ENCODE results near the gene CILP2.

Gene CILP2, protein sequence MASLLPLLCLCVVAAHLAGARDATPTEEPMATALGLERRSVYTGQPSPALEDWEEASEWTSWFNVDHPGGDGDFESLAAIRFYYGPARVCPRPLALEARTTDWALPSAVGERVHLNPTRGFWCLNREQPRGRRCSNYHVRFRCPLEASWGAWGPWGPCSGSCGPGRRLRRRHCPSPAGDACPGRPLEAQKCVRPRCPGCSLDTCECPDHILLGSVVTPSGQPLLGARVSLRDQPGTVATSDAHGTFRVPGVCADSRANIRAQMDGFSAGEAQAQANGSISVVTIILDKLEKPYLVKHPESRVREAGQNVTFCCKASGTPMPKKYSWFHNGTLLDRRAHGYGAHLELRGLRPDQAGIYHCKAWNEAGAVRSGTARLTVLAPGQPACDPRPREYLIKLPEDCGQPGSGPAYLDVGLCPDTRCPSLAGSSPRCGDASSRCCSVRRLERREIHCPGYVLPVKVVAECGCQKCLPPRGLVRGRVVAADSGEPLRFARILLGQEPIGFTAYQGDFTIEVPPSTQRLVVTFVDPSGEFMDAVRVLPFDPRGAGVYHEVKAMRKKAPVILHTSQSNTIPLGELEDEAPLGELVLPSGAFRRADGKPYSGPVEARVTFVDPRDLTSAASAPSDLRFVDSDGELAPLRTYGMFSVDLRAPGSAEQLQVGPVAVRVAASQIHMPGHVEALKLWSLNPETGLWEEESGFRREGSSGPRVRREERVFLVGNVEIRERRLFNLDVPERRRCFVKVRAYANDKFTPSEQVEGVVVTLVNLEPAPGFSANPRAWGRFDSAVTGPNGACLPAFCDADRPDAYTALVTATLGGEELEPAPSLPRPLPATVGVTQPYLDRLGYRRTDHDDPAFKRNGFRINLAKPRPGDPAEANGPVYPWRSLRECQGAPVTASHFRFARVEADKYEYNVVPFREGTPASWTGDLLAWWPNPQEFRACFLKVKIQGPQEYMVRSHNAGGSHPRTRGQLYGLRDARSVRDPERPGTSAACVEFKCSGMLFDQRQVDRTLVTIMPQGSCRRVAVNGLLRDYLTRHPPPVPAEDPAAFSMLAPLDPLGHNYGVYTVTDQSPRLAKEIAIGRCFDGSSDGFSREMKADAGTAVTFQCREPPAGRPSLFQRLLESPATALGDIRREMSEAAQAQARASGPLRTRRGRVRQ

DNA sequence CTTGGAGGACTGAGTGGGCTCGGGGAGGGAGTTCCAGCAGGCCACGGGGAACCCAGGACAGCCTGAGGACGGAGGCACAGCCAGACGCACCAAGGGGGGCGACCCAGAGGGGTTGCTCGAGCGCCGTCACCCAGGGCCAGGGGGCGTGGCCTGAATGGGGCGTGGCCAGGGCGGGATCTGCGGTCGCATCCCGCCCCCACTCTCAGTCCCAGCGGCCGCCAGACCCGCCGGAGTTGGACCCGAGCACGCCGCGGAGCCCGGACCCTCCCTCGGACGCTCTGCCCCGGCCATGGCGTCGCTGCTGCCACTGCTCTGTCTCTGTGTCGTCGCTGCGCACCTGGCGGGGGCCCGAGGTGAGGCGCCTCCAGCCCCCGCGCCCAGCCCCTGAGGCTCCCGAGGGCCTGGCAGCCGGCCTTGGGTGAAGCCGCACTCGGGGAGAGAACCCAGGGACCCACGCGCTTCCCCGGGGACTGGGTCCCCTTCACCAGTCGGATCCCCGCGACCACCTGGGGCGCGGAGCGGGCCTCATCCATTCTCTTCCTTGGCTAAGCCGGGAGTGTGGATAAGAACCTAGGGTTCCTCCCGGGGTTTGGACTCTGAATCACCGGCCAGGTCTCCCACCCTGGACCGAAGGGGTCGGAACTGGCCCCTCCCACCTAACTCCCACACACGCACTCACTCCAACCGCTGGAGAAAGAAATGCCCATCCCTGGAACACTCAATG lies at the start of gene CILP2:
CILP2 (plus strand) TSS at position 205 of the 724 bp plus-strand sequence; CDS start at position 290, 85 bp downstream.
- TF ChIP-seq, protein P1, sequence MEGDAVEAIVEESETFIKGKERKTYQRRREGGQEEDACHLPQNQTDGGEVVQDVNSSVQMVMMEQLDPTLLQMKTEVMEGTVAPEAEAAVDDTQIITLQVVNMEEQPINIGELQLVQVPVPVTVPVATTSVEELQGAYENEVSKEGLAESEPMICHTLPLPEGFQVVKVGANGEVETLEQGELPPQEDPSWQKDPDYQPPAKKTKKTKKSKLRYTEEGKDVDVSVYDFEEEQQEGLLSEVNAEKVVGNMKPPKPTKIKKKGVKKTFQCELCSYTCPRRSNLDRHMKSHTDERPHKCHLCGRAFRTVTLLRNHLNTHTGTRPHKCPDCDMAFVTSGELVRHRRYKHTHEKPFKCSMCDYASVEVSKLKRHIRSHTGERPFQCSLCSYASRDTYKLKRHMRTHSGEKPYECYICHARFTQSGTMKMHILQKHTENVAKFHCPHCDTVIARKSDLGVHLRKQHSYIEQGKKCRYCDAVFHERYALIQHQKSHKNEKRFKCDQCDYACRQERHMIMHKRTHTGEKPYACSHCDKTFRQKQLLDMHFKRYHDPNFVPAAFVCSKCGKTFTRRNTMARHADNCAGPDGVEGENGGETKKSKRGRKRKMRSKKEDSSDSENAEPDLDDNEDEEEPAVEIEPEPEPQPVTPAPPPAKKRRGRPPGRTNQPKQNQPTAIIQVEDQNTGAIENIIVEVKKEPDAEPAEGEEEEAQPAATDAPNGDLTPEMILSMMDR (IDR thresholded peaks at IDR 0.05; ENCODE audit: low read depth, low read length) = no peak
- Histone ChIP-seq H3K27me3 (ENCODE audit: insufficient read depth, low read depth, severe bottlenecking) (no peaks in the 10 kb centered on the region), H3K9me3 (ENCODE audit: severe bottlenecking) (no peaks in the 10 kb centered on the region), H3K4me3 (ENCODE audit: low read depth, low read length) (no peak within 1 kb of the TSS), H3K27ac (no peak within 1 kb of the TSS), H3K36me3 (no peaks in the 10 kb centered on the region)
- DNase-seq = no peak

DNA sequence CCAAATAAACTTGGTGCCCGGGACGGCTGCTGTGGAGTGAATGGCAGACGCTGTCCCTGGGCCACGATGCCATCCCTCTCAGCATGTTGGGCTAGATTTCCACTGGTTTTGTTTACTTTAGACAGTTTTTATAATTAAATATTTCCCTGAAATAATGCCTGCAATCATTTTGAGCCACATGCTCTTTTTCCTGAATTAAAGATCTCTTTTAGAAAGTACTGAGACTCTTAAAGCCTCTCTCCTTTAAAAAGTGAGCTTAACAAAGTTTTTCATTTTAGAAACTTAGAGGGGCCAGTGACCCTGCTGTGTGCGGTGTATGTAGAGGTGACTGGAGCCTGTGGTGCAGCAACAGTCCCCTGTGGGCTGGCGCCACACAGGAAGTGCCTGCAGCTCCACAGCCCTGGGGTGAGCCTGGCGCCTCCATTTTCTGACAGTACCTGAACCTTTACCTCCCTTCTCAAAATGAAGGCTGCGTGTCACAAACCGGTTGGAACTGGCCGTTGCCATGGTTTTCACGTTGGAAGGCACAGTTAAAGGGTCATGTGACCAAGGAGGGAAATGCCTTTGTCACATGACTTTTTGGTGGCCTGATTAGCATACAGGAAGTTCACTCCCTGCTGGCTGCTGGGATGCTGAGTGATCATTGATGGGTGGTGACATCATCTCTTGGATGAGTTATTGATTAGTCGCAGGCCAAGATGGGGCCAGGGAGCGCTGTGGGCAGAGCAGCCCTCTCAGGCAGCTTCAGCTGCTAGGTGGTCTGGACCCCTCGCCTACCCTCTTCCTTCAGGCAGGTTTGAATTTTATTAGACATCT lies 49.0 kb upstream of the CILP2 start:
- Histone ChIP-seq H3K27me3 (ENCODE audit: insufficient read depth, low read depth, severe bottlenecking) (no peaks in the 10 kb centered on the region), H3K4me3 (ENCODE audit: low read depth, low read length) (no peak overlapping the region), H3K36me3 (peaks cover 25% of the 10 kb centered on the region), H3K27ac (peak overlapping the region; percentile 39; the same call in 1 of the 2 replicates), H3K9me3 (ENCODE audit: severe bottlenecking) (no peaks in the 10 kb centered on the region)
- DNase-seq = peak; percentile 30
- TF ChIP-seq, protein P1 (IDR thresholded peaks at IDR 0.05; ENCODE audit: low read depth, low read length) = no peak

DNA sequence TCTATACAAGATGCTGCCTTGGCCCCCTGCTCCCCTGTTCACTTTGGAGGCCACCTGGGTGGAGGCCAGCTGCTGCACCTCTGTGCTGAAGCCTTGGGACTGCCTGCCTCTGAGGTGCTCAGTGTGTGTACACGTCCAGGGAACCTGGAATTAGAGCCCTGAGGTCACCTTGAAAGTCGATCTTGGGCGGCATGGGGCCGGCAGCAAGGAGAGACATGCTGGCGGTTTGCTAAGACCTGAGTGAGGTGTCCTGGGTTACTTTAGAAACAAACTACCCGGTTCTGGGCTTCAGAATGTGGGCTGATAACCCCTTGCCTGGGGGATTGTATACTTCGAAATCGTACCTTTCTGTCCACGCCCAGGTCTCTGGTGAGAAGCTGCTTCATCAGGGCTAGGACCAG lies 48.3 kb upstream of the CILP2 start:
- Histone ChIP-seq H3K9me3 (ENCODE audit: severe bottlenecking) (no peaks in the 10 kb centered on the region), H3K27ac (peak overlapping the region; percentile 39; the same call in 1 of the 2 replicates), H3K4me3 (ENCODE audit: low read depth, low read length) (no peak overlapping the region), H3K27me3 (ENCODE audit: insufficient read depth, low read depth, severe bottlenecking) (no peaks in the 10 kb centered on the region), H3K36me3 (peaks cover 28% of the 10 kb centered on the region)
- TF ChIP-seq, protein P1 (IDR thresholded peaks at IDR 0.05; ENCODE audit: low read depth, low read length) = no peak
- no peak for DNase-seq

DNA sequence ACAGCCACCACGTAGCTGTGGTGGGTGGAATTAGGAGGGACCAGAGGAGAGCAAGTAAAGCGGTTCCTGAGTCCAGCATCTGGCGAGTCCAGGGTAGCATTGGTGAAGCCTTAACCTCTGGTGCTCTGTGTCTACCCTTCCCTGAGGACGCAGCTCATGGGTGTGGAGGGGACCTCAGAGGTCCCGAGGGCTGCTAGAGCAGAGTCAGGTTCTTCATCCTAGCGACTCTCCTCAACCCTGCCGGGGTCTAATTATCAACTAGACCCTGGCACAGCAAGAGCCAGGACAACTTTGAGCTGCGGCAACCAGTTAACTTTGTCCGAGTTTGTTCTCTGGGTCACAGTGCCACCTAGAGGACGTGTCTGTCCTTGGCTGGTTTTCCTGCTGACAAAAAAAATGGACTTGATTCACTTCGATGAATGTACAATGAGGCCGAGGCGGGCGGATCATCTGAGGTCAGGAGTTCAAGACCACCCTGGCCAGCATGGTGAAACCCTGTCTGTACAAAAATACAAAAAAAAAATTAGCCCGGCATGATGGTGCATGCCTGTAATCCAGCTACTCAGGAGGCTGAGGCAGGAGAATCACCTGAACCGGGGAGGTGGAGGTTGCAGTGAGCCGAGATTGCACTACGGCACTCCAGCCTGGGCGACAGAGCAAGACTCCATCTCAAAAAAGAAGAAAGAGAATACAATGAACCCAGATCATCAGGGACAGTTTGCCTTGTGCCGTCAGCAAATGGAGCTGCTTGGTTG lies 47.7 kb upstream of the CILP2 start:
- DNase-seq = peak; percentile 73
- TF ChIP-seq, protein P1 (IDR thresholded peaks at IDR 0.05; ENCODE audit: low read depth, low read length) = peak; percentile 83
- Histone ChIP-seq H3K36me3 (peaks cover 28% of the 10 kb centered on the region), H3K27ac (no peak overlapping the region), H3K9me3 (ENCODE audit: severe bottlenecking) (no peaks in the 10 kb centered on the region), H3K27me3 (ENCODE audit: insufficient read depth, low read depth, severe bottlenecking) (no peaks in the 10 kb centered on the region), H3K4me3 (ENCODE audit: low read depth, low read length) (no peak overlapping the region)

All from WERI-Rb-1 (cell line).